ENCODE results near the gene CARMIL3.

GRCh38 chr14:24072881-24073877 lies 21.4 kb downstream of the CARMIL3 start:
- TF ChIP-seq CTCF (IDR thresholded peaks at IDR 0.05; ENCODE audit: low read length) (no peak), EZH2 (optimal IDR thresholded peaks at IDR 0.05; ENCODE audit: low read depth, low read length) (no peak)
